ENCODE data around the gene NTRK3.
A peak's percentile ranks its signal among the peaks of the same experiment; 100 is the strongest.

The NTRK3 gene

DNA sequence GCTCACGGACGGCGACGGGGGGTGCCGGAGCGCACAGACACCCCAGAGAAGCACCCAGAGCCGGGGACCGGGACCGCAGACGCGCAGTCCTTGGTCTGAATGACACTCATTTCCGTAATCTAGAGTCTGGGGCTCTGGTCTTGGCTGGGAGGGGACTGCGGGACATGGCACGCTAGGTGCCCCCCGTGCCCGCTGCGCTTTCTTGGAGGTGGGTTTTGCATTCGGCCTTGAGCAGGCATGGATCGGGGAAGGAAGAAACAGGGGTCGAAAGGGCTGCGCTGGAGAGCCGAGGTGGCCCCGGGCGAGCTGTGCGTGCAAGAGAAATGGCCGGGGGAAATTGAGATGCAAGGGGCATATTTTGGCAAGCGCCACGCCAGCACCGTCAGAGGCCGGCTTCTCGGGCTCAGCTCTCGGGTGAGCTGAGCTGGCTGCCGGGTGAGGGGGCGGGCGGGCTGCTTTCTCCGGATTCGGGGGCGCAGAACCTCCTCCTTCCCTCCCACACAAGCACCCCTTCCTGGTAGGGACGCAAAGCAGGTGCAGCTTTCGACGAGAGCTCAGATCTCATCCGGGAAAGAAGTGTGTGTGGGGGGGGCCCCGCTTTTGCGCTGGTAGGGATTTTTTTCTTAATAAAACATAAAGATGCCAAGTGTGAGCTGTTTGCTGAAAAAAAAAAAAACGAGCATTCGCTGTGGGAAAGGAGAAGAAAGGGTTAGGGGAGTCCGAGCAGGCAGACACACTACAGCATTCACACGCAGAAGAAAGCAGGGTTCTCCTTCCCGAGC, 963 bp upstream of the NTRK3 start:
- DNase-seq: no peak

DNA sequence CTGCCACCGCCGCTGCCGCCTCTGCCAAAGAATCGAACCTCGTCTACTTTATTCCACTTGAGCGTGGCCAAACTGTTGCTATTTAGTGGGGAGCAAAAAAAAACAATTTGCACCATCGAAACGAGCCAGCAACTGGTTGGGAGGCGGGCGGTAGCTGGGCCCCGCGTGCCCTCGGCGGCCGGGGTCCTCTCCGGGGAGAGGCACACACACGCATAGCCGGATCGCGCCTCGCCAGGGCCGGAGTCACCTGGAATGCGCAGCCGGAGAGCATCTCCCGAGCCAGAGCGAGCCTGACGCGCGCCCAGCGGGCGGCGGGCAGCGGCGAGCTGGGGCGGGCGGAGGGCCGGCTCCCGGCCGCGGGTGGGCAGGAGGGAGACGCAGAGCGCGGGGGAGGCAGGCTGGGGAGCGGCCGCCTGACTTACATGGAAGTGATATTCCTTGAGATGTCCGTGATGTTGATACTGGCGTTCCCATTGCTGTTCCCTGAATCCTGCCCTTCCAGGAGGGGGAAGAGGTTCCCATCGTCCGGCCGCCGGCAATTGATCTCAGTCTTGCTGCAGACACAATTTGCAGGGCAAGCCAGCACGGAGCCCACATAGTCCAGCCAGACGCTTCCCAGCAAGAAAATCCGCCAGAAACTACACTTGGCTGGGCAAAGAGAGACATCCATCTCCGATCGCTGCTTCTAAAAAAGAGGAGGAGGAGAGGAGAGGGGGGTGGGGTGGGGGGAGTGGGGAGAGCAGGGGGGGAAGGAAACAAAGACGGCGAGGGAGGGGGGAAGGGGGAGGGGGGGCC, 858 bp downstream of the NTRK3 start:
- DNase-seq: peak; percentile 15

DNA sequence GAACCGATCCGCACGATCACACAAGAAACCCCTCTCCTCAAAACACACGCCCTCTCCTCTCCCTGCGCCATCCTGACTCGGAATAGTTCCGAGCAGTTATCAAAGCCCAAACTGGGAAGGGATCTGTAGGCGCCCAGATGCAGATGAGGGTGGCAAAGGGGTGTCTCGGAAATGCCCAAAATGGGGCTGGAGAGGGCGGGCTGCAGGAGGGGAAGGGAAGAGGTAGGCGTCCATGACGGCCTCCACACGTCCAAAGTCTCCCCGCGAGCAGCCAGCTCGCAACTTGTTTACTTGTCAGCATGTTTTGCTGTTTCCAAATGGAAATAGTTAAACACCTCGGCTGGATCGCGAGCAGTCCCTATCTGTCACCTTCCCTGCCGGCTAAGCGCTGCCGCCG, 1.5 kb downstream of the NTRK3 start:
- no peak for DNase-seq

DNA sequence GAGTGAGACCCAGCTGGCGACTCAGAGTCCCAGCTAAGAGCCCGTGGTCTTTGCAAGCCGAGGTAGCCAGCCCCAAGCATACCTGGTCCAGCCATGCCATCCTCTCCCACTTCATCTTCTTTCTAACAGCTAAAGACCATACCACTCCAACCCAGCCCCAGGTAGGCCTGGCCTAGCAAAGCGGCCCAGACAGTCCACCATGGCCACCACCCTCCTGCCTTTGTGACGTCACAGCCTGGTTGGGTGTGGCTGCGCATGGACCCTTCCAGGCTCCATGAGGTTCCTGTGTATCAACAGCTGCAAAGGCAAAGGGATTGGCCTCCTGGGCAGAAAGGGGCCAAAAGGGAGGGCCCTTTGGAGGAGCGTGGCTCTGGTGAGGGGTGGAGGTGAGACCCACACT, 4.1 kb downstream of the NTRK3 start:
- no peak for DNase-seq

DNA sequence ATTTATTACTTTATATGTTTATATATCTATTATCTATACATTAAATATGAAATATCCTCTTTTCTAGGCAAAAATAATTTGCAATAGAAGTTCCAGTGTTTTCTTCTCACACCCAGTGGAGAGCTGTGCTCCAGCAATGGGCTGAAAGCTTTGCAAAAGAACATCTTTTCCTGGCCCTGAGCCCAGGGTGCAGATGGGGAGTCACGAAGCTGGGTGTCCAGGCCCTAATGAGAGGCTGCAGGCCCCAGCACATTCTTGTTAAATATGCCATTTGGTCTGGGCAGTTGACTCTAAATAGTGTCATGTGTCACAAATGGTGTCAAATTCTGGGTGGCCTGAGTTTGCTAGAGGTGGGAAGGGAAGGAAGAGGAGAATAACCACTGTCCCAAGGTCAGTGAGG, 5.7 kb downstream of the NTRK3 start:
- no peak for DNase-seq

DNA sequence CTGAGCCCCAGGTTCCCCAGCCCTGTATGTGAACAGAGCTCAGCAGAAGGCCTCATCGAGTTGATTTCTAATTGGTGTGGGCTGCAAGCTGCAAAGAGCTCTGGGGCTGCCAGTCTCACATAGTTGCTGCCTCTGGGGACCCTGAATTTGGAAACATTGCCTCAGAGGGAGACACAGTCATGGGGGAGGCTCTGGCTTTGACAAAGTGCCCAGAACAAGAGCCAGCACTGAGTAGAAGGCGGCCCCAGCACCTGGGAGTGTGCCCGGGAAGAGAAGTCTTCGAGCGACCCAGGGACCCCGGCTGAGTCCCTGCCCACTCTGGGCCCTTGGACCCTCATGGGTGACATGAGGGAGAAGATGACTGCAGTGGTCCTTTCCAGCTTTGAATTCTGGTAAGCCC, 7.3 kb downstream of the NTRK3 start:
- DNase-seq: no peak

DNA sequence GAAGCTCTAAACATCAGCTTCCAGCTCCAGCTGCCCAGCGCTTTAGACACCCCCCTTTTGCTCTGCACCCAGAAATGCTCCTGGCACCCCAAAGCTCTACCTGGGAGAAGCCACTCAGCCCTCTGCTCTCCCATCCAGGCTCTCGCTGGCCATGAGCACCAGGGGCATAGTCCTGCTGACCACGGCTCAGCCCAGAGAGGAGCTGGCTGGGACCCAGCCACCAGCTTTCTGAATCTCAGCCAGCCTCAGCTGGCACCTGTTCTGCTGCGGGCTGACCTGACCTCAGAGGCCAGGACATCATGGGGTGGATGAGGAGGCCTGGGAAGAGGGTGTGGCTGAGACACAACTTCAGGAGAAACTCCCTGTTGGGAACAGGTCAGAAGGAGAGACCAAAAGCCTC, 8.6 kb downstream of the NTRK3 start:
- DNase-seq: no peak

DNA sequence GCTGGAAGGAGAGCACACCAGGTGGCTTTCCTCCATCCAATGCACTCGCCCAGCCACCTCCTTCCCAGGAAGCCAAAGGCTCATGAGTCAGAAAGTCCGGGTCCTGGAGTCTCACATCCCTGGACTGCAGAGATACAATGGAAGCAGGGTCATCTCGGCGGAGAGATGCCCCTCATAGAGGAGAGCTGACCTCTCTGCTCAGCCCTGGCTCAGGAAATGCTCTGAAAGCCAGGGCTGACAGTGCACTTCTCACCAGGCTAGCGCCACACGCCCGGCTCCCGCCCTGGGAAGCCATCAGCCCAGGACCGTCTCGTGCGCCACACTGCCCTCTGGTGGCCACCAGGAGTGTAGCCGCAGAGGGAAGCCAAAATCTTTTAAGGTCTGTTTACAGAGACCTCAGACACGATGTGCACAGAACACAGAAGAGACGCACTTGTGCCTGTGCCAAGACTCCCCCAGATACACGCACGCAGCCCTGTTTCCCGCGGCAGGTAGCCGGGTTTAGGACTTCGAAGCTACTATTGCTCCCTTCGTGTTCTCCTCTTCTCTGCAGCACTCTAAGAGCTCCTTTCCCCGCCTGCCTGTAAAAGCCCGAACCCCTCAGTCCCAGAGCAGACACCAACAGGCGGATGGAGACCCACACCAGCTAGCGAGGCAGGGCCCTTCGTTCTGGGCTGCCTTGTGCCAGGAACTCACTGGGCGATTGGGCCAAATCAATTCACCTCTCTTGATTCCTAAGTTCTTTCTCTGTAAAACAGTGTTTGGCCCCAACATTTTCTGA, 9.7 kb downstream of the NTRK3 start:
- peak; percentile 61 for DNase-seq

DNA sequence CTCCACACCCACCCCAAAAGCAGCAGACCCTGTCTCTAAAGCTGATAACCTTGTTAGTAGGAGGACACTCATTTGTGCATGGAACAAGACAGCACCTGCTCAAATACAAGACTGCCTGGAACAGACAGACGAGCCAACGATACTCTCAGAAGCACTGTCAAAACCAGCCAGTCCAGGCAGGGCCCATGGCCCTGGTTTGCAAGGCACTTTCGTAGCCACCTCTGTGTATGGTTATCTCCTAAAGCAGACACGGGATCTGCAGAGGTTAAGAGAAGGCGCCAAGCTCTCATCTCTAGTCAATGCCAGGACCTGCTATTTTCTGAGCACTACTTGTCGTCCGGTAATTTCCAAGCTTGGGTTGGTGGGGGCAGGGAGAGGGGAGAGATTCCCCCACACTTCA, 10.5 kb downstream of the NTRK3 start:
- no peak for DNase-seq

DNA sequence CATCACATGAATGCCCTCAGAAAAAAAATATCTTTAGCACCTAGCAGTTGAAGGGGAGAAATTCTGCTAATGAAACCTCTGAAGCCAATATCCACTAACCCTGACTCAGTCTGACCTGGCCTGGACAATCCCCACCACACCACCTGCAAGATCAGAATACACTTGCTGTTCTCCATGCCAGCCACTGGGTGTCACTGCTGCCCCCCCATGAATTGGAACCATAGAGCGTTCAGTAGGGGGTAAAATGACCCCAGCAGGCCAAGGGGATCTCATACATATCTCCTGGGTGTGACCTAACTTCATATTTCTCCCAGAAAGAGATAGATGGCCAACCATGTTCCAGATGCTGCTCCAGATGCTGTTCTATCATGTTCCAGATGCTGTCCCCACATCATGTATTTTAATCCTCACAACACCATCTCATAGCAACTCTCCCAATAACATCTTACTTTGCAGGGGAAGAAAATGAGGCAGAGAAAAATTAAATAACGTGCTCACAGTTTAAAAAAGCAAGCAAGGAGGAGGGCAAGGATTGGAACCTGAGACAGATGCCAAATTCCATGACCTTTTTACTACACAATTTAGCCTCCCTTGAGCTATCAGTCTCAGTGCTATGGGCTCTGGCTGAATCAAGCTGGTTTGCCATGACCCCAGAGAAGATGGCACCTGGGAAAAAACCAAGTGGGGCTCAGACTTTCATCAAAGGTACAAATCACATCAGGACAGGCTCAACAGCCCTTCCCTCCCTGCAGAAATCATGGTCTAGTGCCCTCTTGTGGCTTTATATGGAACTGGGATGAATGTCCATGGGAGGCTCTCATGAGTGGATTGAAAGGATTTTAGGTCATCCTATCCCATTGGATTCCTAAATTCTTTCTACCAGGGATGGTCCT, 12.4 kb downstream of the NTRK3 start:
- DNase-seq: peak; percentile 39

DNA sequence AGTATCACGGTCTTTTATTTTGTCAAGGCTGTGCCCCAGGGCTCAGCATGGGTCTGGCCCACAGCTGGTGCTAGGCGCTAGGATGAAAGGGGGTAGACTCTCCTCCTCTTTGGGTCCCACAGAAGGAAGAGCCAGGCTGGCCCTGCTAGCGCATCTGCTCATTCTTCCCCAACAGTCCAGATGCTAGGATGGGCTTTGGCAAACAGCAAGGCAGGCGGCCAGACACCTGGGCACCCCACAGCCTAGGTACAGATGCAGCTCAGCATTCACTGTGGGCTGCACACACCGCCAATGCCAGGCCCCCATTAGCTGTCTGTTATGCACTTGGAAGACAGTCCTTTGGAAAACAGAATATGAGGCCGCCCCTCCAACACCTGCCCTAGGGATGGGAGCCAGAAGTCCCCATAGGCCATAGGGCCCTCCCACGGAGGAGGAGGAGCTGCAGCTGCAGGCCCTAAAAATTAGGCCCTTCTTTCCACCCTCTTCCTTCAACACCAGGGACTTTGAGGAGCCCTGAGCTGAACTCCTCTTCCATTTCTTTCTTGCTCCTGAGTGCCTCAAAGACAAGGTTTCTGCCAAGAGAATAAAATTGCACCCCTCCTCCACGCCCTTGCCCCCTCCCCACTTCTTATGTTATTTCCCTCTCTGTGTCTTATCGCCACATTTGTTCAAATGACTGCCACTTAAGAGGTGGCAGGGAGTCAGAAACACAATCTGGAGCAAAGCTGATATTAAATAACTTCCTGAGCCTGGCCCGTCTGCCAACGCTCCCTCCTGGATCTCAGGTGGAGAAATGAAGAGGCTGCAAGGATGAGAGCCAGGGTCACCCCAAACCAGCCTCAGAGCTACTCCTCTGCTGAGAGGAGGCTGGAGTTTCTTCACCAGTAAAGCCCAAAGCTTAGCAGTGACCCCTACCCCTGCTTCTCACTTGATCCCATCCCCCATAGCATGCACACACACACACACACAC, 13.7 kb downstream of the NTRK3 start:
- DNase-seq: no peak

DNA sequence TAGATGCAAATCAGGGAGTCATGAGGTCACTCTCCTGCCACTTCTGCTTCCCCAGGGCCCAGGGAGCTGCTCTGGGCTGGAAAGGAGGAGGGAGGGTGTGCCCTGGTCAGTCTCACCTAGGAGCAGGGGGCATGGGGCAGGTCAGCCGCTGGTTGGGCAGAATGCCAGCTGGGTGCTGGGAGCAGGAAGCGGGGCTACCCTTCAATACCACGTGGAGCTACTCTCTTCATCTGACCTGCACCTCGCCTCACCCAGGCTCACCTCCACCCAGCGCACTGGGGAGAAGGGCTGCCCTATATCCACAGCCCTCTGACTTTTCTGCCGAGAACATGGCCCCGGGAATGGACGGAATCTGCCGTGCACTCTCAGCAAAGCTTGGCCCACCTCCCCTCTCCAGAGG, 15.1 kb downstream of the NTRK3 start:
- DNase-seq: no peak

DNA sequence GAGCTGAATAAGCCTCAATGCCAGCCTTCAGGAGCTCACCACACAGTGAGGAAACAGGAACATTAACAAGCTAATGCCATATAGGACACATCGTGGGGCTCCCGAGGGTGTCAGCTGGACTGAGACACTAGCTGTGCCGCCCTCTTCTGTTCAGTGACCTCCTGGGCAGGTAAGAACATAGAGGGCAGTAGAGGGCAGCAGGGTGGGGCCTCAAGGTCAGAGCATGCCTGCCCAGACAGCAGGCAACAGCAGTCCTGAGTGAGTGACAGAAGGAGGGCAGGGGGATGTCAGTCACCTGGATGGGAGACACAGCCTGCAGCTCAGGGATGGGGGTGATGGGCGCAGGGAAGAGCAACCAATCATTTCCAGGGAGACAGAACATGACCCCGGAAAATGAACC, 15.5 kb downstream of the NTRK3 start:
- no peak for DNase-seq

DNA sequence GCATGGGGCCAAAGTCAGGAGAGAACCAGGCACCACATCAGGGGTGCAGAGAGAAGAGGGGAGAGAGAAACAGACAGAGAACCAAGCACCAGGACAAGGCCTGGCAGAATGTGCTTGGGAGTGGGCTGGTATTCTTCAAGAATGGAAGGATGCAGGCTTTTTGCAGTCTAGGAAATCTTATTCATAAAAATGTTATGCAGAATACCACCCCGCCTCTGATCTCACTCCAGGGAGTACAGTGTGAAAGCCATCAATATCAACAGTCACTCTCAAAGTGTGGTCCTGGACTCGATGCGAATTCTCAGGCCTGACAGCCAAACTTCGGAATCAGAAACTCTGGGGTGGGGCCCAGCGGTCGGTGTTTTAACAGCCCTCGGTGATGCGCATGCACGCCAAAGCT, 16.9 kb downstream of the NTRK3 start:
- no peak for DNase-seq

DNA sequence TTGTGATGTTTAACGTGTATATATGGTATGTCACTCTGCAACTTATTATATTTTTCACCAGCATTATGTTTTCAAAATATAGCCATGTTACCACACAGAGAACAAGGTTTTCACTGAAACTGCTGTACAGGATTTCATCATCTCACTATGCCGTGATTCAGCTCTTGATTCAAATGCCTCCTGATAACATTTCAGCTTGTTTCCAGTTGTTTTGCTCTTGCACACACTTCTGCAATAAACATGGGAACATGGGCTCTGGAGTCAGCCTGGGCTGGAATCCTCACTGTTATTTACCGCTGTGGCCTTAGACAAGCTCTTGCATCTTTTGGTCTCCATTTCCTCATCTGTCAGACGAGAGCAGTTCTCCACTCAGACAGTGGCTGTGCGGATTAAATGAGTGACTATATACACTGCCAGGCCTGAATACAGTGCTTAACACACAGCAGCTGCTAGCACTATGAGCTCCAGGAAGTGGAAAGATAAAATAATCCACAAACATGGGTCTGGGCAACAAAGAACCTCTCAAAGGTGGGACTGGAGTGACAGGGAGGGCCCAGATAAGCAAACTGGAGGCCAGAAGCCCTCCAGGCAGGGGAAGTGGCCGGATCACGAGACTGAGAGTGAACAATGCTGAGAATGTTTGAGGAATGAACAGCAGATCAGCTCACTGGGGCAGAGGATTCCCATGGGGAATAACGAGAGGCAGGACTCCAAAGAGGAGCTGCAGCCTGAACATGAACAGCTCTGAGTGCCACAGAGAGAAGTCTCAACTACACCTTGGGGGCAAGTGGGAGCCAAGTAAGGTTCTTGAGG, 17.7 kb downstream of the NTRK3 start:
- no peak for DNase-seq

DNA sequence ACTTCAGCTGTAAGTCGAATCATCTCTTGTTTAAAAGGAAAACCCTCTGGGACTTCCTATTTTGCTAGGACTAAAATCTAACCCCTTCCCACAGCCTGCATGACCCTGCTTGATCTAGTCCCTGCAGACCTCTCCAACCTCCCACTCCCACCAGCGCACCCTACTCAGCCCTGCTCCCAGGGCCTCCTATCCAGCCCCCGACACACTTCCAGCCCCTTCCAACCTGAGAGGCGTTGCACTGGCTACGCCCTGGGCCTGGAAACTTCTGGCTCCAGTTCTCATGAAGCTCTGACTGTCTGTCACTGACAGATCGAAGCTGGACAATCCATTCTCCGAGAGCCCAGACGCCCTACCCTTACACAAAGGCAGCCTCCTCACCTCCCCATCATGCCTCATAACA, 21.8 kb downstream of the NTRK3 start:
- DNase-seq: no peak

DNA sequence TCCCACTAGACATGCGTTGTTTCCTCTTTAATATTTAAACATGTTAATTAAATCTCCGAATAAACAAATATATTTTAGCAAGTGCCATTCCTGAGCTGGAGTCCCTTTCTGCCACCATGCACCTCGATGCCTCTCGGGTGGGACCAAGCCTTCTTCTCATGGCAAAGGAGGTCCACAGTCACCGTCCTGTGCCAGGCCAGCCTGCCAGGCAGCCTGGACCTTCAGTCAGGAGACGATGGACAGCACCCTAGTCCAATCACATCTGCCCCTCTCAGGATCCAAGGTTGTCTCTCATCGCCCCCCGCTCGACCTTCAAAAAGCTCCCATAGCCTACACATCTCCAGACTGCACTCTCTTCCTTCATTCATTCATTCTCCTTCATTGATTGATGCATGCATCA, 22.6 kb downstream of the NTRK3 start:
- DNase-seq: no peak

DNA sequence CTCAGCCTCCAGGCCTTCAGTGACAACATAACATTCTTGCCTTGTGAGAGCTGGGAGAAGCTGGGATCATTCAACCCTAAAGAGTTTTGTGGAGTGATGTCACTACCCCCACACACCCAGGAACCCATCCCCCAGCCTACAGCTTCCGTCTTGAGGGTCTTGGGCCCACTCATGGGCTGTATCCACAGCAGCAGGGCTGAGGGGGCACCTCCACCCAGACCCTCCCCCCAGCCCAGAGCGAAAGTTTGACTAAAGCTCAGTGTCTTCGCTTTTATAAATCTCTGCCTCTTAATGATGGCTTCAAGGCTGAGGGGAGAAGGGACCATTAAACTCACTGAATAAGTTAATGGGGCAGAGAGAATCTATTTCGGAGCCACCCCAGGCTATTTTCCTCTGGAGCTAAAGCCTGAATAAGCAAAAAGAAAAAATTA, 23.8 kb downstream of the NTRK3 start:
- DNase-seq: no peak

DNA sequence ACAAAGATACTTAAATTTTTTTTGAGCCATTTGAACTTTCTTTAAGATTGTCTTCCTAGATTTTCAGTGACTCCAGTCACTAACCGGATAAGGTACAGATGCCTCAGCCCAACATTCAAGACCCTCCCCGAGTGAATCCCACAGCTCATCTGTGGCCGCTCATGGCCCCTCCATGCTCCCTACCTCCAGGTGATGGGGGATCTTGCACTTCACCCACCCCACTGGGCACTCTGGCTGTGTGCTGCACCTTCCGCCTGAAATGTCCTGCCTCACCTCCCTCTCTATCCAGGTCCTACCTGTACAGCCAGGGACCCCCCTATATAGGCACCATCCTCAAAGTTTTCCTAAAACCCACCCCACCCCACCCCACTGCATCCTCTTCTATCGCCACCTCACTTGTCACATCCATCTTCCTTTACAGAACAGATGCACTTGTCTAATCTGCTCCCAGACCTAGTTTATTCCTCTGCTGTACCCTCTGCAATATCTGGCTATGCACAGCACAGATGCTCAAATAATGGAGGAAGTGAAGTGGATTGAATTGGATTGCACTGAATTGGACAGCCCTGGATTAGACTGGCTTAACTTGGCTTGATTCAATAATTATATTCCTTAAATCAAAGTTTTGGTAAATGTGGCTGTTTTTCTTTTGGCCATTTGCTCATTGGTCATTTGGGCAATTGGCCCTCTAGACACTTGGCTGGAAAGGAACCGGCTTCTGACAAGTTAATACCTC, 24.5 kb downstream of the NTRK3 start:
- no peak for DNase-seq

DNA sequence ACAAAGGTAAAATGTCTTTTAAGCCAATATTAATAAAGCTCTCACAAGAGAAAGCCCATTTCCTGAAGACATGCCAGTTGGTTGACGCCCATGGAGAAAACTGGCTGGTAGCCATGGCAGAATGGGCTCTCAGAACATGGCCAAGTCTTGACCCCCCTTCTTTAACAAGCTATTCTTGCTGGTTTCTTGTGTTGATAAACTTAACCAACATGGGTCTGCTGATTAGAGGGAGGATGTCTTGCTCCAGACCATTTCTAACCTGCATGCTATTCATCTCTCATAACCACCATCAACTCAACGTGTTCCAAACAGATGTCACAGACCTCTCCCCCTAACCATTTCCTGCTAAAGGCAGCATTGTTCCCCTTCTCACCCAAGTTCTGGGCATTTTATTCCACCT, 25.7 kb downstream of the NTRK3 start:
- DNase-seq: no peak
